ENCODE data around the gene GJC1. TPM values are rescaled to one million over a fixed set of nuclear protein-coding genes. Genes with fewer than 3 reads are reported as not detected.

GJC1 gene
- total and polyA plus RNA-seq, 9 of the 15 experiments (the other 6 are each of a cell fraction or from before 2014, with no cell fraction given): 0.04 to 1.4 (median 0.18) TPM; not detected in 1

DNA sequence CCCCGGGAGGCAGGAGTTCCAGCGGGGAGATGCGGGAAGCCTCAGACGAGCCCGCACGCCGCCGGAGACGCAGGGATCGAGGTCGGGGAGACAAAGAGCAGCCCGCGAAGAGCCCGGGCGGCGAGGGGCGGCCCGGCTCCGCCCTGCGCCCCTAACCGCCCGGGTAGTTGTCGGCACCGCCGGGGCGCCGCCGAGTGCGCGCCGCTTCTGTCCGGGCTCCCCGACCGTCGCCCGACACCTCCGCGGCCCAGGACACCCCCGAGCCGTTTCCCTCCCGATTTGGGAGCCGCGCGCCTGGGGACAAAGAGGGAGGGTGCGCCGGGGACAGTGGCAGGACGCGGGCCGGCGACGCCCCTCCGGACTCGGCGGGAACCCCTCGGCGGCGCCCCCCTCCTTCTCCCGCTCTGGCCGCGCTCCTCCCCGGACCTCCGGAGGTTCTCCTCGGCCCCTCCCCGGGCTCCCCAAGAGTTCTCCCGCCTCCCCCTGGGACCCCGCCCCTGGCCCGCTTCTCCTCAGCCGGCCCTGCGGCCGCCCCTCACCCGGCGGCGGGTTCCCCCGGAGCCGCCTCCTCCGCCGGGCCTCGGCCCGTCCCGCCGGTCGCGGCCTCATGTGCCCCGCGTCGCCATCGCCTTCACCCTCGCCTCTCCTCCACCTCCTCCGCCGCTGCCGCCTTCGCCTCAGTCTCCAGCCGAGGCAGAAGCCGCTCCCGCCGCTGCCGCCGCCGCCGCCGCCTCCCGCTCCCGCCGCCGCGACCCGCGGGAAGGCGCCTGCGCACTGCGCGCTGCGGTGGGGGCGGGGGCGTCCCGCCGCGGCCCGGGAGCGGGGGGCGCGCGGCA, at the start of gene GJC1 (continued):
- TF ChIP-seq, protein P1, sequence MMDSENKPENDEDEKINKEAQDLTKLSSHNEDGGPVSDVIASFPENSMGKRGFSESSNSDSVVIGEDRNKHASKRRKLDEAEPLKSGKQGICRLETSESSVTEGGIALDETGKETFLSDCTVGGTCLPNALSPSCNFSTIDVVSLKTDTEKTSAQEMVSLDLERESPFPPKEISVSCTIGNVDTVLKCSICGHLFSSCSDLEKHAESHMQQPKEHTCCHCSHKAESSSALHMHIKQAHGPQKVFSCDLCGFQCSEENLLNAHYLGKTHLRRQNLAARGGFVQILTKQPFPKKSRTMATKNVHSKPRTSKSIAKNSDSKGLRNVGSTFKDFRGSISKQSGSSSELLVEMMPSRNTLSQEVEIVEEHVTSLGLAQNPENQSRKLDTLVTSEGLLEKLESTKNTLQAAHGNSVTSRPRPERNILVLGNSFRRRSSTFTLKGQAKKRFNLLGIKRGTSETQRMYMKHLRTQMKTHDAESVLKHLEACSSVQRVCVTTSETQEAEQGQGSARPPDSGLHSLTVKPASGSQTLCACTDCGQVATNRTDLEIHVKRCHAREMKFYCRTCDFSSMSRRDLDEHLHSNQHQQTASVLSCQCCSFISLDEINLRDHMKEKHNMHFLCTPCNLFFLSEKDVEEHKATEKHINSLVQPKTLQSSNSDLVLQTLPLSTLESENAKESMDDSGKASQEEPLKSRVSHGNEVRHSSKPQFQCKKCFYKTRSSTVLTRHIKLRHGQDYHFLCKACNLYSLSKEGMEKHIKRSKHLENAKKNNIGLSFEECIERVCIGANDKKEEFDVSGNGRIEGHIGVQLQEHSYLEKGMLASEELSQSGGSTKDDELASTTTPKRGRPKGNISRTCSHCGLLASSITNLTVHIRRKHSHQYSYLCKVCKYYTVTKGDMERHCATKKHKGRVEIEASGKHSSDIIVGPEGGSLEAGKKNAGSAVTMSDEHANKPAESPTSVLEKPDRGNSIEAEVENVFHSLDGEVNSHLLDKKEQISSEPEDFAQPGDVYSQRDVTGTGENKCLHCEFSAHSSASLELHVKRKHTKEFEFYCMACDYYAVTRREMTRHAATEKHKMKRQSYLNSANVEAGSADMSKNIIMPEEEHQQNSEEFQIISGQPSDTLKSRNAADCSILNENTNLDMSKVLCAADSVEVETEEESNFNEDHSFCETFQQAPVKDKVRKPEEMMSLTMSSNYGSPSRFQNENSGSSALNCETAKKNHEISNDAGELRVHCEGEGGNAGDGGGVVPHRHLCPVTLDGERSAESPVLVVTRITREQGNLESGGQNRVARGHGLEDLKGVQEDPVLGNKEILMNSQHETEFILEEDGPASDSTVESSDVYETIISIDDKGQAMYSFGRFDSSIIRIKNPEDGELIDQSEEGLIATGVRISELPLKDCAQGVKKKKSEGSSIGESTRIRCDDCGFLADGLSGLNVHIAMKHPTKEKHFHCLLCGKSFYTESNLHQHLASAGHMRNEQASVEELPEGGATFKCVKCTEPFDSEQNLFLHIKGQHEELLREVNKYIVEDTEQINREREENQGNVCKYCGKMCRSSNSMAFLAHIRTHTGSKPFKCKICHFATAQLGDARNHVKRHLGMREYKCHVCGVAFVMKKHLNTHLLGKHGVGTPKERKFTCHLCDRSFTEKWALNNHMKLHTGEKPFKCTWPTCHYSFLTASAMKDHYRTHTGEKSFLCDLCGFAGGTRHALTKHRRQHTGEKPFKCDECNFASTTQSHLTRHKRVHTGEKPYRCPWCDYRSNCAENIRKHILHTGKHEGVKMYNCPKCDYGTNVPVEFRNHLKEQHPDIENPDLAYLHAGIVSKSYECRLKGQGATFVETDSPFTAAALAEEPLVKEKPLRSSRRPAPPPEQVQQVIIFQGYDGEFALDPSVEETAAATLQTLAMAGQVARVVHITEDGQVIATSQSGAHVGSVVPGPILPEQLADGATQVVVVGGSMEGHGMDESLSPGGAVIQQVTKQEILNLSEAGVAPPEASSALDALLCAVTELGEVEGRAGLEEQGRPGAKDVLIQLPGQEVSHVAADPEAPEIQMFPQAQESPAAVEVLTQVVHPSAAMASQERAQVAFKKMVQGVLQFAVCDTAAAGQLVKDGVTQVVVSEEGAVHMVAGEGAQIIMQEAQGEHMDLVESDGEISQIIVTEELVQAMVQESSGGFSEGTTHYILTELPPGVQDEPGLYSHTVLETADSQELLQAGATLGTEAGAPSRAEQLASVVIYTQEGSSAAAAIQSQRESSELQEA (IDR thresholded peaks at IDR 0.05; ENCODE audit: low read depth): no peak
- TF ChIP-seq HMGN3 (IDR thresholded peaks at IDR 0.05; ENCODE audit: borderline replicate concordance, extremely low read depth, insufficient read length, low read depth, low read length) (no peak), ZNF224 (CRISPR knock-in tag; IDR thresholded peaks at IDR 0.05) (no peak), HEY1 (CRISPR knock-in tag; IDR thresholded peaks at IDR 0.05; ENCODE audit: borderline replicate concordance) (no peak), SNIP1 (IDR thresholded peaks at IDR 0.05; ENCODE audit: low read depth) (no peak), ZNF717 (CRISPR knock-in tag; IDR thresholded peaks at IDR 0.05) (no peak), TCF7L2 (IDR thresholded peaks at IDR 0.05; ENCODE audit: low read depth, low read length) (no peak), ZBTB7A (IDR thresholded peaks at IDR 0.05; ENCODE audit: borderline replicate concordance, control insufficient read depth, low read depth, low read length) (0 out of 2 replicates have a peak, but pooled peaks have one; percentile 15), NFE2 (IDR thresholded peaks at IDR 0.05; ENCODE audit: low read depth) (no peak)
- TF ChIP-seq, protein P2, sequence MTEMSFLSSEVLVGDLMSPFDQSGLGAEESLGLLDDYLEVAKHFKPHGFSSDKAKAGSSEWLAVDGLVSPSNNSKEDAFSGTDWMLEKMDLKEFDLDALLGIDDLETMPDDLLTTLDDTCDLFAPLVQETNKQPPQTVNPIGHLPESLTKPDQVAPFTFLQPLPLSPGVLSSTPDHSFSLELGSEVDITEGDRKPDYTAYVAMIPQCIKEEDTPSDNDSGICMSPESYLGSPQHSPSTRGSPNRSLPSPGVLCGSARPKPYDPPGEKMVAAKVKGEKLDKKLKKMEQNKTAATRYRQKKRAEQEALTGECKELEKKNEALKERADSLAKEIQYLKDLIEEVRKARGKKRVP (CRISPR knock-in tag; IDR thresholded peaks at IDR 0.05): no peak
- TF ChIP-seq, protein P3, sequence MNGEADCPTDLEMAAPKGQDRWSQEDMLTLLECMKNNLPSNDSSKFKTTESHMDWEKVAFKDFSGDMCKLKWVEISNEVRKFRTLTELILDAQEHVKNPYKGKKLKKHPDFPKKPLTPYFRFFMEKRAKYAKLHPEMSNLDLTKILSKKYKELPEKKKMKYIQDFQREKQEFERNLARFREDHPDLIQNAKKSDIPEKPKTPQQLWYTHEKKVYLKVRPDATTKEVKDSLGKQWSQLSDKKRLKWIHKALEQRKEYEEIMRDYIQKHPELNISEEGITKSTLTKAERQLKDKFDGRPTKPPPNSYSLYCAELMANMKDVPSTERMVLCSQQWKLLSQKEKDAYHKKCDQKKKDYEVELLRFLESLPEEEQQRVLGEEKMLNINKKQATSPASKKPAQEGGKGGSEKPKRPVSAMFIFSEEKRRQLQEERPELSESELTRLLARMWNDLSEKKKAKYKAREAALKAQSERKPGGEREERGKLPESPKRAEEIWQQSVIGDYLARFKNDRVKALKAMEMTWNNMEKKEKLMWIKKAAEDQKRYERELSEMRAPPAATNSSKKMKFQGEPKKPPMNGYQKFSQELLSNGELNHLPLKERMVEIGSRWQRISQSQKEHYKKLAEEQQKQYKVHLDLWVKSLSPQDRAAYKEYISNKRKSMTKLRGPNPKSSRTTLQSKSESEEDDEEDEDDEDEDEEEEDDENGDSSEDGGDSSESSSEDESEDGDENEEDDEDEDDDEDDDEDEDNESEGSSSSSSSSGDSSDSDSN (IDR thresholded peaks at IDR 0.05; ENCODE audit: borderline replicate concordance in 1 of 2, low read depth in 2 of 2, low read length in 2 of 2): peak in 1 of 2 experiments; percentile 81; a peak in 2 of 4 replicates
